HG03175 (cell line): ENCODE results near the gene PEX14.

Experiments used
- ATAC-seq: cut with Tn5 transposase; IDR thresholded peaks from one replicate; pipeline ENCODE4 v1.9.1; 2021; ENCODE audit warnings: mild to moderate bottlenecking, moderate library complexity; ENCODE audit not compliant: unreplicated experiment

Gene PEX14

GRCh38 chr1:10675813-10676212 lies 201.1 kb downstream of the PEX14 start:
- no peak for ATAC-seq

- no peak for ATAC-seq
Observed at GRCh38 chr1:10676963-10677362, 202.2 kb downstream of the PEX14 start.

- ATAC-seq: no peak
Observed at GRCh38 chr1:10677491-10678391, 203.0 kb downstream of the PEX14 start.

- ATAC-seq: no peak
Observed at GRCh38 chr1:10678402-10678801, 203.7 kb downstream of the PEX14 start.

- no peak for ATAC-seq
Observed at GRCh38 chr1:10678852-10679251, 204.1 kb downstream of the PEX14 start.

- ATAC-seq: no peak
Observed at GRCh38 chr1:10679496-10680220, 204.9 kb downstream of the PEX14 start.
